ENCODE measurements around the gene TMEM132C. TPM values are rescaled to one million over a fixed set of nuclear protein-coding genes. Genes with fewer than 3 reads are reported as not detected.

Gene TMEM132C
- total and polyA plus RNA-seq, 9 donors: 1.6 to 38.4 (median 9.4) TPM

DNA sequence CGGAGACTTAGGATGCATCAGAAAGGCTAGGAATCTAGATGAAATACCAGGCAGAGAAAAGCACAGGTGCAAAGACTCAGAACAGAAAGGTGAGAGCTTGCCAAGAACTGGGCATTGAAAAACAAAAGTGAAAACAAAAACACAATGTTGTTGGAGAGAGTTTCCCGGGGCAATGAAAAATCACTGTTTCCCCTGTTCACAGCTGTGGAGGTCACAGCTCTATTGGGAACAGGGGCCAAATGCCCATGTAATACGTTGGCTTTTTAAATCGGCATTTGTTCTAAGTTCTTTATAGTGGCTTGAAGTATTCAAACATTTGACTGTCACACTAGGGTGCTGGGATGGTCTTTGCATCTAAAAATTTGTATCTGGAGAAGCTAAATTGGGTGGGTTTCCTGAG lies 448.5 kb downstream of the TMEM132C start:
- TF ChIP-seq EP300 (IDR thresholded peaks at IDR 0.05) (no peak), POLR2A (IDR thresholded peaks at IDR 0.05) (no peak)
- TF ChIP-seq, protein P1, sequence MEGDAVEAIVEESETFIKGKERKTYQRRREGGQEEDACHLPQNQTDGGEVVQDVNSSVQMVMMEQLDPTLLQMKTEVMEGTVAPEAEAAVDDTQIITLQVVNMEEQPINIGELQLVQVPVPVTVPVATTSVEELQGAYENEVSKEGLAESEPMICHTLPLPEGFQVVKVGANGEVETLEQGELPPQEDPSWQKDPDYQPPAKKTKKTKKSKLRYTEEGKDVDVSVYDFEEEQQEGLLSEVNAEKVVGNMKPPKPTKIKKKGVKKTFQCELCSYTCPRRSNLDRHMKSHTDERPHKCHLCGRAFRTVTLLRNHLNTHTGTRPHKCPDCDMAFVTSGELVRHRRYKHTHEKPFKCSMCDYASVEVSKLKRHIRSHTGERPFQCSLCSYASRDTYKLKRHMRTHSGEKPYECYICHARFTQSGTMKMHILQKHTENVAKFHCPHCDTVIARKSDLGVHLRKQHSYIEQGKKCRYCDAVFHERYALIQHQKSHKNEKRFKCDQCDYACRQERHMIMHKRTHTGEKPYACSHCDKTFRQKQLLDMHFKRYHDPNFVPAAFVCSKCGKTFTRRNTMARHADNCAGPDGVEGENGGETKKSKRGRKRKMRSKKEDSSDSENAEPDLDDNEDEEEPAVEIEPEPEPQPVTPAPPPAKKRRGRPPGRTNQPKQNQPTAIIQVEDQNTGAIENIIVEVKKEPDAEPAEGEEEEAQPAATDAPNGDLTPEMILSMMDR (IDR thresholded peaks at IDR 0.05): no peak

DNA sequence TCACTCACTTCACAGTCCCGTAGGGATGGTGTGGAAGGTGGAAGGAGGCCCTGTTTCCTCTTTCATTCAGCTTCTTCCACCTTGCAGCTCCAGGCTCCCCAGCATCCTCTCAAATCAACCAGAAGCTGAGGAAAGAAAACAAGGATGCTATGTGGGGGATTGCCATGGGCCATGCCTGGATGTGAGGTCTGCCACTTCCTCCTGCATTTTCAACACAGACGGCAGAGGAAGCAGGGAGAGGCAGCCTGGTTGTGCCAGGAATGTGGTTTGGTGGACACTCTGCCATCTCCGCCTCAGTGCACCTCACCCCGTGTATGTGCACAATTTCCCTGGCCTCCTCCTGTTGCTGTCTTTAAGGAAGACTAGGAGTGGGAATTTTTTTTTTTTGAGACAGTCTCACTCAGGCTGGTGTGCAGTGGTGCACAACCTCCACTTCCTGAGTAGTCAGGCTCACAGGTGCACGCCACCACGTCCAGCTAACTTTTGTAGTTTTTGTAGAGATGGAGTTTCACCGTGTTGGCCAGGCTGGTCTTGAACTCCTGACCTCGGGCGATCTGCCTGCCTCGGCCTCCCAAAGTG lies 457.6 kb downstream of the TMEM132C start:
- H3K9me3 ChIP-seq: no peaks in the 10 kb centered on the region
- H3K4me3 ChIP-seq: no peak overlapping the region
- no peak overlapping the region for H3K27ac ChIP-seq
- 77 to 84% (median 83%) methylated on average over 10 of the region's 10 CpGs for WGBS, 3 donors
- intact Hi-C loops (cut with DNase I): no loop called here
- no peaks in the 10 kb centered on the region for H3K36me3 ChIP-seq
- no peak for TF ChIP-seq POLR2A (IDR thresholded peaks at IDR 0.05)
- TF ChIP-seq EP300 (IDR thresholded peaks at IDR 0.05): no peak
- TF ChIP-seq, protein P1 (IDR thresholded peaks at IDR 0.05): no peak
- DNase-seq: no peak
- H3K27me3 ChIP-seq: no peaks in the 10 kb centered on the region
- no peaks in the 10 kb centered on the region for H3K4me1 ChIP-seq (ENCODE audit: insufficient read depth)

More for the DNA sequence above, 448.5 kb downstream of the TMEM132C start:
- Histone ChIP-seq H3K4me1 (ENCODE audit: insufficient read depth) (no peaks in the 10 kb centered on the region), H3K9me3 (peaks cover 0 to 2% of the 10 kb centered on the region in 2 donors), H3K27ac (no peak overlapping the region), H3K27me3 (no peaks in the 10 kb centered on the region), H3K4me3 (no peak overlapping the region), H3K36me3 (no peaks in the 10 kb centered on the region)
- no peak for DNase-seq
- intact Hi-C loops (cut with DNase I): no loop called here
- WGBS, 3 donors: 28 to 44% (median 36%) methylated on average over 4 of the region's 4 CpGs

- TF ChIP-seq EP300 (IDR thresholded peaks at IDR 0.05): no peak
- no peak for TF ChIP-seq POLR2A (IDR thresholded peaks at IDR 0.05)
- TF ChIP-seq, protein P1 (IDR thresholded peaks at IDR 0.05): no peak
- no peaks in the 10 kb centered on the region for H3K27me3 ChIP-seq
- H3K36me3 ChIP-seq: no peaks in the 10 kb centered on the region
- H3K4me1 ChIP-seq (ENCODE audit: insufficient read depth): no peaks in the 10 kb centered on the region
- H3K9me3 ChIP-seq: no peaks in the 10 kb centered on the region
- no peak overlapping the region for H3K4me3 ChIP-seq
- no peak overlapping the region for H3K27ac ChIP-seq
- intact Hi-C loops (cut with DNase I): no loop called here
- no peak for DNase-seq
- WGBS, 3 donors: 38 to 63% (median 48%) methylated on average over 1 of the region's 1 CpG
Measured at GRCh38 chr12:128726886-128727285, 459.9 kb downstream of the TMEM132C start.

GRCh38 chr12:128727461-128727860 lies 460.5 kb downstream of the TMEM132C start:
- TF ChIP-seq, protein P1 (IDR thresholded peaks at IDR 0.05): no peak
- TF ChIP-seq POLR2A (IDR thresholded peaks at IDR 0.05) (no peak), EP300 (IDR thresholded peaks at IDR 0.05) (no peak)
- Histone ChIP-seq H3K27ac (no peak overlapping the region), H3K4me1 (ENCODE audit: insufficient read depth) (no peaks in the 10 kb centered on the region), H3K27me3 (no peaks in the 10 kb centered on the region), H3K4me3 (no peak overlapping the region), H3K36me3 (no peaks in the 10 kb centered on the region), H3K9me3 (no peaks in the 10 kb centered on the region)
- DNase-seq: no peak
- intact Hi-C loops (cut with DNase I): no loop called here
- 57 to 75% (median 58%) methylated on average over 8 of the region's 8 CpGs for WGBS, 3 donors
